Measurements from ENCODE around the gene HDGF. TPM values are rescaled to one million over a fixed set of nuclear protein-coding genes. Genes with fewer than 3 reads are reported as not detected.

The HDGF gene
- total and polyA plus RNA-seq, 9 of the 15 experiments (the other 6 are each of a cell fraction or from before 2014, with no cell fraction given), result 38.8 to 601 (median 400) TPM

DNA sequence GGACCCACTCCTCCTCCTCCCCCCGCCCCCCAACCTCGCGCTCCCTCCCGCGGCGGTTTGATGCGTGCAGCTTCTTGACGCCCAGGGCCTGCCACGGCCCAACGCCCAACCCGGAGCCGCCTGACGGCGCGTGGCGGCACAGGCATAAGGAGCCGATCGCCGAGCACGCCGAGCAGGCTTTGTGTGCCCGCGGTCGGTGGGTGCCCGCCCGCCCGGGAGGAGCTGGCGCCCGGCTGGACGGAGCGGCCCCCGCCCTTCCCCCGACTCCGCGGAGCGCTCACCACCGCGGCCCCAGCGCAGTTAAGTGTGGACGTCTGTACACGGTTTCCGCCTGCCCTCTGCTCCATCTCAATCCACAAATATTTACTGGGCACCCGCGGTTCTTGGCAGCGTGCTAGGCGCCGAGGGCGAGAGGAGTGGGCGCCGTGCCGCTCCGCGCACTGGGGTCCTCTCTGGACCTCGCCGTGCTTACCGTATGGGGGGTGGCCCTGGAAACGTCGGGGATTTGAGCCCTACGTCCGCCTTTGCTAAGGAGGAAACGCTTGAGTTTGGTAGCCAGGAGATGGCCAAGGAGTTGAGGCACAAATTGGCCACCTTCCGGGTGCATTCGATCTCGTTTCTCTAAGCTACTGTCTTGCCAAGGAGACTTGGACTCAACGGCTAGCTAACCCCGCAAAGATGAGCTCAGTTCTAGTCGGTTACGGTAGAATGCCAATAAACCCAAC, 444 bp upstream of the HDGF start (continued):
- TF ChIP-seq, protein P1, sequence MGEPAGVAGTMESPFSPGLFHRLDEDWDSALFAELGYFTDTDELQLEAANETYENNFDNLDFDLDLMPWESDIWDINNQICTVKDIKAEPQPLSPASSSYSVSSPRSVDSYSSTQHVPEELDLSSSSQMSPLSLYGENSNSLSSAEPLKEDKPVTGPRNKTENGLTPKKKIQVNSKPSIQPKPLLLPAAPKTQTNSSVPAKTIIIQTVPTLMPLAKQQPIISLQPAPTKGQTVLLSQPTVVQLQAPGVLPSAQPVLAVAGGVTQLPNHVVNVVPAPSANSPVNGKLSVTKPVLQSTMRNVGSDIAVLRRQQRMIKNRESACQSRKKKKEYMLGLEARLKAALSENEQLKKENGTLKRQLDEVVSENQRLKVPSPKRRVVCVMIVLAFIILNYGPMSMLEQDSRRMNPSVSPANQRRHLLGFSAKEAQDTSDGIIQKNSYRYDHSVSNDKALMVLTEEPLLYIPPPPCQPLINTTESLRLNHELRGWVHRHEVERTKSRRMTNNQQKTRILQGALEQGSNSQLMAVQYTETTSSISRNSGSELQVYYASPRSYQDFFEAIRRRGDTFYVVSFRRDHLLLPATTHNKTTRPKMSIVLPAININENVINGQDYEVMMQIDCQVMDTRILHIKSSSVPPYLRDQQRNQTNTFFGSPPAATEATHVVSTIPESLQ (CRISPR knock-in tag; IDR thresholded peaks at IDR 0.05), result peak; percentile 44; the same call in 1 of the 2 replicates
- TF ChIP-seq, protein P2, sequence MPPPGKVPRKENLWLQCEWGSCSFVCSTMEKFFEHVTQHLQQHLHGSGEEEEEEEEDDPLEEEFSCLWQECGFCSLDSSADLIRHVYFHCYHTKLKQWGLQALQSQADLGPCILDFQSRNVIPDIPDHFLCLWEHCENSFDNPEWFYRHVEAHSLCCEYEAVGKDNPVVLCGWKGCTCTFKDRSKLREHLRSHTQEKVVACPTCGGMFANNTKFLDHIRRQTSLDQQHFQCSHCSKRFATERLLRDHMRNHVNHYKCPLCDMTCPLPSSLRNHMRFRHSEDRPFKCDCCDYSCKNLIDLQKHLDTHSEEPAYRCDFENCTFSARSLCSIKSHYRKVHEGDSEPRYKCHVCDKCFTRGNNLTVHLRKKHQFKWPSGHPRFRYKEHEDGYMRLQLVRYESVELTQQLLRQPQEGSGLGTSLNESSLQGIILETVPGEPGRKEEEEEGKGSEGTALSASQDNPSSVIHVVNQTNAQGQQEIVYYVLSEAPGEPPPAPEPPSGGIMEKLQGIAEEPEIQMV (tag; conservative IDR thresholded peaks at IDR 0.05; ENCODE audit: low read depth), result no peak
- TF ChIP-seq U2AF1 (optimal IDR thresholded peaks at IDR 0.05; ENCODE audit: low read depth, low read length) (peak; percentile 80), ZNF785 (CRISPR knock-in tag; IDR thresholded peaks at IDR 0.05) (no peak), SMC3 (conservative IDR thresholded peaks at IDR 0.05; ENCODE audit: insufficient read depth, low read depth, low read length) (no peak), ZNF668 (CRISPR knock-in tag; IDR thresholded peaks at IDR 0.05) (no peak), CTBP1 (IDR thresholded peaks at IDR 0.05; ENCODE audit: borderline replicate concordance) (peak; percentile 91), GATAD2A (IDR thresholded peaks at IDR 0.05) (no peak), ATF7 (IDR thresholded peaks at IDR 0.05) (peak; percentile 52)
- TF ChIP-seq, protein P3, sequence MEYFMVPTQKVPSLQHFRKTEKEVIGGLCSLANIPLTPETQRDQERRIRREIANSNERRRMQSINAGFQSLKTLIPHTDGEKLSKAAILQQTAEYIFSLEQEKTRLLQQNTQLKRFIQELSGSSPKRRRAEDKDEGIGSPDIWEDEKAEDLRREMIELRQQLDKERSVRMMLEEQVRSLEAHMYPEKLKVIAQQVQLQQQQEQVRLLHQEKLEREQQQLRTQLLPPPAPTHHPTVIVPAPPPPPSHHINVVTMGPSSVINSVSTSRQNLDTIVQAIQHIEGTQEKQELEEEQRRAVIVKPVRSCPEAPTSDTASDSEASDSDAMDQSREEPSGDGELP (CRISPR knock-in tag; IDR thresholded peaks at IDR 0.05; ENCODE audit: borderline replicate concordance), result peak; percentile 73; the same call in 1 of the 2 replicates
- TF ChIP-seq, protein P4, sequence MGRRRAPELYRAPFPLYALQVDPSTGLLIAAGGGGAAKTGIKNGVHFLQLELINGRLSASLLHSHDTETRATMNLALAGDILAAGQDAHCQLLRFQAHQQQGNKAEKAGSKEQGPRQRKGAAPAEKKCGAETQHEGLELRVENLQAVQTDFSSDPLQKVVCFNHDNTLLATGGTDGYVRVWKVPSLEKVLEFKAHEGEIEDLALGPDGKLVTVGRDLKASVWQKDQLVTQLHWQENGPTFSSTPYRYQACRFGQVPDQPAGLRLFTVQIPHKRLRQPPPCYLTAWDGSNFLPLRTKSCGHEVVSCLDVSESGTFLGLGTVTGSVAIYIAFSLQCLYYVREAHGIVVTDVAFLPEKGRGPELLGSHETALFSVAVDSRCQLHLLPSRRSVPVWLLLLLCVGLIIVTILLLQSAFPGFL (CRISPR knock-in tag; IDR thresholded peaks at IDR 0.05), result no peak
- TF ChIP-seq, protein P5, sequence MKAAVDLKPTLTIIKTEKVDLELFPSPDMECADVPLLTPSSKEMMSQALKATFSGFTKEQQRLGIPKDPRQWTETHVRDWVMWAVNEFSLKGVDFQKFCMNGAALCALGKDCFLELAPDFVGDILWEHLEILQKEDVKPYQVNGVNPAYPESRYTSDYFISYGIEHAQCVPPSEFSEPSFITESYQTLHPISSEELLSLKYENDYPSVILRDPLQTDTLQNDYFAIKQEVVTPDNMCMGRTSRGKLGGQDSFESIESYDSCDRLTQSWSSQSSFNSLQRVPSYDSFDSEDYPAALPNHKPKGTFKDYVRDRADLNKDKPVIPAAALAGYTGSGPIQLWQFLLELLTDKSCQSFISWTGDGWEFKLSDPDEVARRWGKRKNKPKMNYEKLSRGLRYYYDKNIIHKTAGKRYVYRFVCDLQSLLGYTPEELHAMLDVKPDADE (conservative IDR thresholded peaks at IDR 0.05; ENCODE audit: control insufficient read depth, low read depth, low read length), result peak; percentile 61
- TF ChIP-seq, protein P6, sequence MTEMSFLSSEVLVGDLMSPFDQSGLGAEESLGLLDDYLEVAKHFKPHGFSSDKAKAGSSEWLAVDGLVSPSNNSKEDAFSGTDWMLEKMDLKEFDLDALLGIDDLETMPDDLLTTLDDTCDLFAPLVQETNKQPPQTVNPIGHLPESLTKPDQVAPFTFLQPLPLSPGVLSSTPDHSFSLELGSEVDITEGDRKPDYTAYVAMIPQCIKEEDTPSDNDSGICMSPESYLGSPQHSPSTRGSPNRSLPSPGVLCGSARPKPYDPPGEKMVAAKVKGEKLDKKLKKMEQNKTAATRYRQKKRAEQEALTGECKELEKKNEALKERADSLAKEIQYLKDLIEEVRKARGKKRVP (CRISPR knock-in tag; IDR thresholded peaks at IDR 0.05), result no peak

Measured in K562 (cell line).